ENCODE results near the gene RBPMS2. TPM values are rescaled to one million over a fixed set of nuclear protein-coding genes. Genes with fewer than 3 reads are reported as not detected.
A peak's percentile ranks its signal among the peaks of the same experiment; 100 is the strongest.
"Not testable (repeated sequence)": the region's sequence is repeated elsewhere in the genome, so short reads cannot be mapped to it uniquely, and the experiment has no call there.

The RBPMS2 gene
- total RNA-seq, 1 experiment from 2014 or later = not detected

DNA sequence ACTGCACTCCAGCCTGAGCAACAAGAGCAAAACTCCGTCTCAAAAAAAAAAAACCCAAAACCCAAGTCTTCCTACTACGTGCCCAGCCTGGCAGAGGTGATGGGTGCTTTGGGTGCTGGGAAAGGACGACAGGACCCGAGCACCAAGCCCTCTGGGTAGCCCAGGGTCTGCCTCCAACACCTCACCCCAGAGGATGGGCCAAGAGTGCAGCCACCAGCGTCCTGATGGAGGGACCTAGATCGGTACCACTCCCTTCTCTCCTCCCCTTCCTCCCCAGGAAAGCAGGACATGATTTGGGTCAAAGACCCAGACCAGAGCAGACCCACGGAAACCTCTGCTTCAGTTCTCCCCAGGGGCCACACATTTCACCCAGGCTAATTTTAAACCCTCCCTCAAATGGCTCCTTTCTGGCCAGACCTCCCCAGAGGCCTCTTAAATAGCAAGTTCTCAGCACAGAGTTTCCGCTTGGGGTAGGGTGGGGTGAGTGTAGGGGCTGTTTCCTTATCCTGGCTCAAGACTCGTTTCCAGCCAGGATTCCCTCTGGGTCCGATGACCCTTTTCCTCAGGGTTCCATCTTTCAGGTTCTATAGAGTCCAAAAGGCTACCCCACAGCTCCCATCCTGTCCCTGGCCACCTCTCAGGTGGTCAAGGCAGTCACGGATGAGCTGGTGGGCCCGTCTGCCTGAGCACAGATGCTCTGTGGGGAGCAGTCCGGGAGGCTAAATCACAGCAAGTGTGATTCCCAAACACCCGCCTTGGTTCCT, 20.5 kb downstream of the RBPMS2 start:
- no peak for DNase-seq (ENCODE audit: low read depth)

DNA sequence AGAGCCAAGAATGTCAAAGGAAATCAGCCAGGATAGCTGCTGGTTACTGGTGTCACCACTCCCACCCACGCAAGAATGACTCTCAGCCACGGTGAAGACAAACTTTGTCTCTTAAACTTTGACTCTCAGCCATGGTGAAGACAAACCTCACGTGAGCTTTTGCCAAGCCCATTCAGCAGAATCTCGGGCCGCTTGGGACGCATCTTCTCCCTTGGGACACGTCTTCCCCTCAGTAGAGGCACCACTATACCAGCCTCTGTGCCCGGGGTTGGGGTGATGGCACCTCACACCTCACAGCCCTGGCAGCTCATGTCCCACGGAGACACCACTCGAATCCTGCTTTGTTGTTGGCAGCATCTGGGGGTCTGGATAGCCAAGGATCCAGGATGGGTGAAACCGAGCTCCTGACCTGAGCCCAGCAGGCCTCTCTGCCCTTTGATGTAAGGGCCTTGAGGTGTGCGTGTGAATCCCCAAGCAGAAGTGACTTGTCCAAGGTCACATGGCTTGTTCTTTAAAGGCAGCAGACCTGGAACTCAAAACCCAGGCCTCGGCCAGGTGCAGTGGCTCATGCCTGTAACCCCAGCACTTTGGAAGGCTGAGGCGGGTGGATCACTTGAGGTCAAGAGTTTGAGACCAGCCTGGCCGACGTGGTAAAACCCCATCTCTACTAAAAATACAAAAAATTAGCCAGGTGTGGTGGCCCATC, 21.8 kb downstream of the RBPMS2 start:
- no peak for DNase-seq (ENCODE audit: low read depth)

DNA sequence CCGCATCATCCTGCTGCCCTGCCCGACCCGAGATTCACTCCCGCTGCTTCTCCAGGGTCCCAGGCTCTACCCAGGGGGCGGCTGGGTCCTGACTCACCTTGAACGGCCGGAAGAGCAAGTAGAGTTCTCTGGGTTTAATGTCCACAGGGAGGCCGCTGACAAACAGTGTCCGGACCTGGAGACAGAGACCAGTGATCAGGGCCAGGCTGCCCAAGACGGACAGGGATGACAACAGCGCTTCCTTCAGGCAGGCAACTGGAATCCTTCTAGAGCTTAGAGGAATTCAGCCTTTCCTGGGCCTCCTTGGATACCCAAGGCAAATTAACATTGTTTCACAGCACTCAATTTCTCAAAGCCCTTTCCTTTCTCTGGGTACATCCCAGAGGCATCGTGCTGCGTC, 23.9 kb downstream of the RBPMS2 start:
- DNase-seq (ENCODE audit: low read depth) = no peak

DNA sequence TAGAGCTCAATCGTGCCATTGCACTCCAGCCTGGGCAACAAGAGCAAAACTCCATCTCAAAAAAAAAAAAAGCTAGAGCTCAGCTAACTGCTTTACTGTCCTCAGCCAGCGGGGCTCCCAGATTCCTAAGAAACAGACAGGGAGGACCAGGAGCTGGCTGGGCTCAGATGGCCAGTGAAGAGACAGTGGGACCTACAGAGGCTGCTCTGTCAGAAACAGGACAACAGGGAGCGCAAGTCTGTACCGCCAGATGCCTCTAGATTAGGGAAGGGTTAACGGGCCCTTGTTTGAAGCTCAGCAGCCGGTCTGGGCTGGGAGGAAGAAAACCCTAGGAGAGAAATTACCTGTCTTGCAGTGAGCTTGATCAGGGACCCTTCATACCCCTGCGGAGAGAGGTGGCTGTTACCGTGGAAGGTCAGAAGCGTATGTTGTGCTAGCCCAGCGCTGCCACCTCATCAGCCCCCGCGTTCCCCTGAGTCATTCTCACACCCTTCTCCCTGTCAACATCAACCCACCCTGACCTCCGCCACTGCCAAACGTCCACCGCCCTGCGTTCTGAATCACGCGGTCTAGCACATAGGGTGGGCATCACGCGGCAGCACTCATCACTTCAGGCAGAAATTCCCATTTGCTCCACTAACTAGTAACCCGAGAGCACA, 25.3 kb downstream of the RBPMS2 start:
- DNase-seq (ENCODE audit: low read depth) = peak; percentile 6

DNA sequence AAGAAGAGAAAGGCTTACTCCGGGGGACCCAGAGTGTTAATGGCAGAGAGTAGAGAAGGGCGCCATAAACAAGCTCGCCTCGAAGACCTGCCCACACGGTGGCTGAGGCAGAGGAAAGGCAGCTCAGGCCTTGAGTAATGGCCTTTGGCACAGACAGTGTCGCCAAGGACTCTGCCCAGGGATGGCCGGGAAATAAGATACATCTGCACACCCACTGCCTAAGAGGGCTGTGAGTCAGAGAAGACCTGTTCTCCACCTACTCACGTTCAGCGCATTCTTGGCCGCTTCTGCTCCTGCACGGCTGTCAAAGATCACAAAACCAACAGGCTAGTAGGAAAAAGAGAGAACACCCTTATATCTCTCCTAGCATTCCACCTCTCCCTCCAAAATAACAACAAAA, 26.2 kb downstream of the RBPMS2 start:
- peak; percentile 28 for DNase-seq (ENCODE audit: low read depth)

DNA sequence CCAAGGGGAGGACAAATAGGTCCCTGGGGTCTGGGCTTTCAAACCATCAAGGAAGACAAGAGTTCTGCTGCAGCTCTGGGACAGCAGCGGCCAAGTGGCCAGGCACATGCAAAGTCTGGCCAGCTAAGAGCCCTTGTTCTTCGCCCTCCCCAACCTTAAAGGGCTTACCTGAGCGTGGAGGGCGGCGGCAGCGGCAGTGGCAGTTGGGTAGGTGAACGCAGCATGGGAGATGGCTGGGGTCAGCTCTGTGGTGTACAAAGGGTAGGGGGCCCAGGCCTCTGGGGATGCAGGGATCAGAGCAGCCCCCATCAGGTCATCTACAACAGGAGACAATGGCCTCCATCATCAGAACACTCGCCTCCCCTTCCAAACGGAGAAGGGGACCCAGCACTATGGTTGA, 27.1 kb downstream of the RBPMS2 start:
- no peak for DNase-seq (ENCODE audit: low read depth)

DNA sequence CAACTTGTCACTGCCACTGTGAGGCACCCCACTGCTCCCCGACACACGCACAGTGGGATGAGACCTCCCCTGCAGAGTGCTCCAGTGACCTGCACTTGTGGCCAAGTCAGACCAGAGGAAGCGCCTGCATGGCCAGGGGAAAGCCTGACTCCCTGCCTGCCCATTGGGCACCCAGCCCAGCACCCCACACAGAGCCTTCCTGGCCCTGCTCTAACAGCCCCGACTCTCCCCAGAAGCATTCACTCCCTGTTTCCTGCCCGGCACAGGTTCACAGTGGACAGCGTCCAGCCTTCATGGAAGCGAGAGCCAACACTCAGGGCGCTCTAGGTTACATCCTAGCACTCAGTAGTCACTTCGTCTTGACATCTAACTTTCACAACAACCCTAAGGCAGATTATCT, 27.8 kb downstream of the RBPMS2 start:
- no peak for DNase-seq (ENCODE audit: low read depth)

DNA sequence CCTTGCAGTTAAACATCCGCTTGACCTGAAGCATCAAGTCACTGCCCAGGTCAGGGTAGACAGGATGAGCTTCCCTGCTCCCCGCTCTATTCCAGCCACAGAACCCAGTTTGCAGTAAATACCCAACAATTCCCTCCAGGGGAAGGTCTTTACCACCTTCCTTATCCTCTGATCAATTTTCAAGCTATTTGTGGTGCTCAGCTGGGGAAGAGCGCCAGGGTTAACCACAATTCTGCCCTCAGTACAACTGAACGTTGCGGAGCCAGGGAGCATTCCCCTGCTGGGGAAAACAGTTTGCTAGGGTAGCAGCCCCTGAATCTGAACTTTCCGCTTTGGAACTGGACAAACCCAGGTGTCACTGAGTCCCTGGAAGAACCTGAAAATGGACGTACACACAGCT, 28.5 kb downstream of the RBPMS2 start:
- DNase-seq (ENCODE audit: low read depth) = no peak

DNA sequence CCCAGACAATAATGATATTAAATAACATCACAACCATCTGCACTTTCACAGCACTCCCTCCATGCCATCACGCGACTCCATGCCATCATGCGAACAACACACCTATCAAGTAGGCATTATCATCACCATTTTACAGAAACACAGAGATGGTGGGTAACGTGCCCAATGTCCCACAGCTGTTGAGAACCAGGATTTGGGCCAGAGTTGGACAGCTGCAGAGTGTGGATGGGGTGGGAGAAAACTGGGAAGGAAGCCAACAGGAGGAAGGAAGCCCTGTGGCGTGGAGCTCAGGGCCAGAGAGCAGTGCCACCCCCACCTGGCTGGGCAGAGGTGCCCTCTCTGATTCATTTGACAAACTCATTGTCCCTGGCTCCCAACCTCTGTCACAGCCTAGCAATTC, 29.0 kb downstream of the RBPMS2 start:
- peak; percentile 9 for DNase-seq (ENCODE audit: low read depth)

DNA sequence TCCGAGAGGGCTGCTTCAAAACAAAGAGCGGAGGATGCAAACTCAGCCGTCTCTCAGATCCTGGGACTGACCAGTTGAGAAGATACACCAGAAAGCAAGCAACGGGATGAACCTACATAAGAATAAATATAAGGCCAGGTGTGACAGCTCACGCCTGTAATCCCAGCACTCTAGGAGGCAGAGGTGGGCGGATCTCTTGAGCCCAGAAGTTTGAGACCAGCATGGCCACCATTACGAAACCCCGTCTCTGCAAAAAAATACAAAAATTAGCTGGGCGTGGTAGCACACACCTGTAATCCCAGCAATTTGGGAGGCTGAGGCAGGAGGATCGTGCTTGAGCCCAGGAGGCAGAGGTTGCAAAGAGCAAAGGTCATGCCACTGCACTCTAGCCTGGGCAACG, 31.7 kb downstream of the RBPMS2 start:
- no peak for DNase-seq (ENCODE audit: low read depth)

DNA sequence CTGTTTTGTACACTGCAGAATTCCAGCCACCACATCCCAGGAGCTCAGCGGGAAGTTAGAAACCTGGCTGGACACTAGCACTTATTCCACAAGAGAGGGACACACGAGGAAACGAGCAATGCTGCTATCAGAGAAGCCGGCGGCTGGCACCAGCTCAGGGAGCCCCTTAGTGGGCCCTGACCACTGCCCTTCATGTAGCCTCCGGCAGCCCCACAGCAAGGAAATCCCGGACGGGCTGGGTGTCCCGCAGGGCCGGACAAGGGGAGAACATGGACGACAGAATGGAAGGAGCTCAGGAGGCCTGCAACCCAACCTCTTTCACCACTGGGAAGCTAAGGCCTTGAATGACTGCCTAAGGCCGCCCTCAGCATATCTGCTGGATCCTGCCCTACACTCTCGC, 32.5 kb downstream of the RBPMS2 start:
- no peak for DNase-seq (ENCODE audit: low read depth)

DNA sequence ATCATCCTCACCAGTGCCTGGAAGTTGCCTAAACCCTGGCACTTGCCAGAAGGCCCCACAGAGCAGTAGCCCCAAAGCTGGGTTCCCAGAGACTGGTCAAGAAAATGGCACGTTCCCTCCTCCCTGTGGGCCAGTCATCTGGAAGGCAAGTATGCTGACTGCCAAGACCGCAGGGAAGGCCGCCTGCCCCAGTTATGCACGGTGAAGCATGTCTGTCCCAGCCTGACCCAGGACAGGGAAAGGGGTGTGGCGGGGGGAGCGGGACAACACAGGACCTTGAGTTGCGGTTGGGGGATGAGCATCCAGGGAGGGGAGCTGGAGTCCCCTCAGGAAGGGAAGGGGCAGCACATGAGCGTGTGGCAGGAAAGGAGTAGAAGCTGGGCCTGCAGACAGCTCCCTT, 33.0 kb downstream of the RBPMS2 start:
- no peak for DNase-seq (ENCODE audit: low read depth)

DNA sequence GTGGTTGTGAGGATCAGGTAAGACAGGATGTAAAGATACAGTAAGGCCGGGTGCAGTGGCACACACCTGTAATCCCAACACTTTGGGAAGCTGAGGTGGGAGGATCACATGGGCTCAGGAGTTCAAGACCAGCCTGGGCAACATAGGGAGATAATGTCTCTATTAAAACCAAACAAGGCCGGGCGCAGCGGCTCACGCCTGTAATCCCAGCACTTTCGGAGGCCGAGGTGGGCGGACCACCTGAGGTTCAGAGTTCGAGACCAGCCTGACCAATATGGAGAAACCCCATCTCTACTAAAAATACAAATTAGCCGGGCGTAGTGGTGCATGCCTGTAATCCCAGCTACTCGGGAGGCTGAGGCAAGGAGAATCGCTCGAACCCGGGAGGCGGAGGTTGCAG, 33.7 kb downstream of the RBPMS2 start:
- not testable (repeated sequence) for DNase-seq (ENCODE audit: low read depth)

DNA sequence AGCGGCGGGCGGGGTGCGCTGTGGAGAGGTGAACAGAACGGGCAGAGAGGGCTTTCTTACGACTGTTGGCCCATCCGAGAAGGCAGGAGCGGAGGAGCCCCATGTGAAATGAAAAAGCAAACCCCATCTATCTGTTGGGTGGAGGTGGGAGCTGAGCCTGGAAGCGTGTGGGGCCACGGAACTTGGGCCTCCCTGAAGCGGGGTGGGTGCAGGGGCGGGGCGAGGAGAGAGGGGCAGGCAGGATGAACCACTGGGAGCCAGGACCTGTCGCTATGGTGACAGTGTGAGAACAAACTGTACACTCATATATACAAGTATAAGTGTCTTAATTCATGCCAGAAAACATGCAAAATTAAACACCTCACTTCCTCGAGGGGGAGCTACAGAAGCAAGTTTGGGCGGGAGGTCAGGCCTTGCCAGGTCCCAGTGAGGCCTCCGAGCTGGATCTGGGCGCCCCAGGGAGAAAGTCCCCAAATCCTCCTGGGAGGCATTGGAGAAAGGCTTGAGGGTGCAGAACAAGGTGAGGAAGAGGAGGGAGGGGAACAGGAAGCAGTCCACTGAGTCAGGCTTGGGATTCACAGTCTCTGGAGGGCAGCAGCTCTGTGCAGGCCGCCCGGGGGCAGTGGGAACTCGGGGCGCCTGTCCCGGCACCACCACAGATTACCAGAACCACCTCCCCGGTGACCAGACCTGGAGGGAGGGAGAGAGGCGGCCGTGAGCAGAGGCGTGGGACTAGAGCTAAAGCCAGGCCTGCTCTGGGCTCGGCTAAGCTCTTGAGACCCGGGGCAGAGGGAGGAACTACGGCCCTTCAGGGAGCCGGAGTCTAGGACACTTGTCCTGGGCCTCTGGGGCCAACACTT, 34.8 kb downstream of the RBPMS2 start:
- DNase-seq (ENCODE audit: low read depth) = peak; percentile 24

DNA sequence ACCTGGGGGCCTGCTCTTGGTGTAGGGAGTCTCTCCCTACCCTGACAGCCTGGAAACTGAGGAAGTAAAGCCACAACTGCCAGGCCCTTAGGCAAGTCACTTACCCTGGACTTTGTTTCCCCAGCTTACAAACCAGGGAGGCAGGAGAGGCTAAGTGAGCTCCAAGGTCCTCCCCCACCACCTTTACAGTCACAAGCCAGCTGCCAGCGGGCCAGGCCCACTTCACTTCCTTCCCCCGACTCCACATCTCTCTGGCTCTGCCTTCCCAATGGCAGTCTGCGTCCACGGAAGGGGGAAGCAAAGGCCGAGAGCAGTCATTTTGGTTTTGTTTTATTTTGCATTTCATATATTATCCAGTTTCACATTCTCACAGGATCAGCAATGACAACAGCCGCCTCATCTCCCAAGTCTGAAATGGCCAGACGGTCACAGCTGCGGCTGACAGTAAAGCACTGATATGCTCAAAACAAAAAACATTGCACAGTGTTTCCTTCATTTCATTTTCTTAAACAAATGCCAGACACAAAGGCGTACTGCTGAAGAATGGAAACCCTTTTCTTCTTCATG, 35.7 kb downstream of the RBPMS2 start:
- no peak for DNase-seq (ENCODE audit: low read depth)

DNA sequence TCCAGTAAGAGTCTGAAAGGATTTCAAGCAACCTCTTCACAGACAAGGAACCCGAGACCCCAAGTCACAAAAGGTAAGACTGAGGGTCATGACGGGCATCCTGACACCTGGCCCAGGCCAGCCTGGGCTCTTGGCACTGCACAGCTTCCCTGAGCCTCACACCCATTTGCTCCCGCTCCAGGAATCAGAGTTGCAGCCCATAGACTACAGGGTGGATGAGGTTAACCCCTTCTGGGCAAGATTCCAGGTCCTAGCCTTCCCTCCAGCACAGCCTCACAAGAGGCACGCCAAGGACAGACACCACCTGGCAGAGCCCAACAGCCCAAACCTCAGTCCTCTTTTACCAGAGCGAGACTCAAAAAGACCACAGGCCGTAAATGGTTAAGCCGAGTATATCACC, 36.2 kb downstream of the RBPMS2 start:
- DNase-seq (ENCODE audit: low read depth) = no peak

DNA sequence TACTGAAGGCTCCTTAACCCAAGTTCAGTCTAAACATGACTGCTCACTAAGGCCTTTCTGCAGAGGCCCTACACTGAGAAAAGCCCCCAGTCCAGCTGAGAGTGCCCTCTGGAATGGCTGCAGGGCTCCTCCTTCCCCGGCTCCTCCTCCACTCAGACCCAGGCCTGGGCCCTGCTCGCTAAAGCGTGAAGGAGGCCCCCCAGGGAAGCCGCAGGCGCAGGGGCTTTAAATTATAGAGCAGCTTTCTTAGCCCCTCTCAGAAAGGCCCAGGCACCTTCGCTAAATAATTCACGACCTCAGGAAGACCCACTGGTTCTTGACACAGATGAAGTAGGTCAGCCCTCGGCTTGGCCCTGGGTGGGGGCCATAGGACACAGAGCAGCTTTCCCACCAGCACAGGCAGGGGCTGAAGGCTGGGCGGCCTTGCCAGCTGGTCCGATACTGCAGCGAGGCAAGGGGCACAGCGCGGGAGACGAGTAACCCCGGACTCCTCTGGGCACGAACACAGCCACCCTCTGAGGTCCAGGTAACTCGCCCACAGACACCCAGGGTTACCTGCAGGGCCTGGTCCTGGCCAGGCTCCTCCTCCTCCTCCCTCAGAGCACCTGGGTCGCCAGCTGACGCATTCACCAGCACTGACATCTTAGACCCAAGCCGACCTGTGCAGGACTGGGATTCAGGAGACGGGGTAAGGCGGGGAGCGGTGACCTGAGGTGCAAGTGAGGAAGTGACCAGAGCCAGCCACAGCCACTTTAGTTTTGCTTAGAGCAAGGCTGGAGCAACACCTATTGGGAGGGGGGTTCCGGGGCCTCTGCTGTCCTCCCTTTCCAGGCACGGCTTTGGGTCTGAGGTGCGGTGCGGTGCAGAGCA, 36.9 kb downstream of the RBPMS2 start:
- no peak for DNase-seq (ENCODE audit: low read depth)

DNA sequence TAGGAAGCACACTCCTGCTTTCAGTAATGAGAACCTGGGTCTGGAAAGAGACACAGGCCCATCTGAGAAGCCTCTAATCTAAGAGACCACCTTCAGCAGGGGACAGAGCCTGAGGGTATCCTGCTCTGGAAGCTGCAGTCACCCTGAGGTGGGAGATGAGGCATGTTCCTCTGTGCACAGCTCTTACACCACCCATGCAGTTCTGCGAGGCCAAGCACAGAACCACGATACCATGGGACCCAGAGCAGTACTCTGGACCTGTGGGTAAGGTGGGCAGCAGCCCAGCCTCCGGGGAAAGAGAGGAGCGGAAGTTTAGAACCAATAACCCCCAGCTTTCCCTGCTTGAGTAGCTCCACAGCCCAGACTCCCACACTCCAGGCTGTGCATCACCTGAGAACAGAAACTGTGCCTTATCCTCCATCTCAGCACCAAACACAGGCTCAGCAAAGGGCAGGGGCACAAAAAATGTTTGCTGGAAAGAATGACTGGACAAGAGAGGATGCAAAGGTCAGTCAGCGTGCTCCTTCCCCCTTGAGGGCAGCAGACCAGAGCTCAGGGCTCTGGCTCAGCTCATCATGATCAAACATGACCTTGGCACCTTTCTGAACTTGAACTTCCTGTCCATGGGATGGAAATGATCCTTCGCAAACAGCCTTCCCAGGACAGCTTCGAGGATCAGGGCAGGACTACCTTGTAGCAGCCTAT, 43.1 kb downstream of the RBPMS2 start:
- no peak for DNase-seq (ENCODE audit: low read depth)

DNA sequence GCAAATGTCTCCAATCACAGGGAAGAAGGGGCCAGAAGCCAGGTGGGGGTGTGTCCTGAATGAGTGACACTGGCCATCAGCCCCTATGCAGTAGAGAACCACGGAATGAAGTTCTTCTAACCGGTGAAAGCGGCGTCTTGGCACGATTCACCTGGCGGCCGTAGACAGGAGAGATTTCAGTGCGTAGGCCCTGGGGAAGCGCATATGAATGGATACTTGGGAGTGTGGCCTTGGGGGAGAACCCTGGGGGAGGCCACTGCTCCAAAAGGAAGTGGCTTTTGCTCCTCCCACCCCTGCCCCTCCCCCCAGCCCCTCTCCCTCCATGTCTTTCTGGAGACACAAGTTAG, 43.6 kb downstream of the RBPMS2 start:
- no peak for DNase-seq (ENCODE audit: low read depth)
